HG03558 (cell line): ENCODE data around the gene CT47C1.

Source experiments
- ATAC-seq: cut with Tn5 transposase; IDR thresholded peaks from one replicate; pipeline ENCODE4 v1.9.1; 2021; ENCODE audit warnings: moderate number of reproducible peaks; ENCODE audit not compliant: unreplicated experiment; ENCODE audit errors: extremely low read depth

CT47C1 gene

DNA sequence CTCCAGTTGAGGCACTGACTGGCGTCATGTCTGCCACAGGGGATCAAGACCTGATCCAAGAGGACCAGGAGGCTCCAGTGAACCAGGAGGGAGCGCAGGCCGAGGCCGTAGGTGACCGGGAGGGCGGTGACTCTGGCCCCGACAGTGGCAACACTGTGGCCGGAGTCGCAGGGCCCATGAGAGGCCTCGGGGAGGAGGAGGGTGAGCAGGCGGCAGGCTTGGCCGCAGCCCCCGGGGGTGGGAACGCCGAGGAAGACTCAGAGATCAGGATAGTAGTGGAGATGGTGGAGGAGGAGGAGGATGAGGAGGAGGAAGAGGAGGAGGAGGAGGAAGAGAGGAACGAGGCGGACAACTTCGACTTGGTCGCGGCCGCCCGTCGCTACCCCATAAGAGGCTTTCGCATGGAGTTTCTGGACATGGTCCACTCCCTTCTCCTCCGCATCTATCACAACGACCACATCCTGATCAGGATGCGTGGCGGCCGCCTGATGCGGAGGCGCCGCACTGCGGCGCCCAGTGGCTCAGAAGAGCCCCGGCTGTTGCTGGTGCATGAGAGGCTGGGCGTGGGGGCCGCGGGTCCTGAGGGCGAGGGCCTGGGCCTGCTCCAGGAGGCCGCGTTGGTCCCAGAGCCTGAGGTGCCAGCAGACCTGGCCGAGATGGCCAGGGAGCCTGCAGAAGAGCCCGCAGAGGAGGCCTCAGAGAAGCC, 560 bp downstream of the CT47C1 start:
- ATAC-seq: no peak

DNA sequence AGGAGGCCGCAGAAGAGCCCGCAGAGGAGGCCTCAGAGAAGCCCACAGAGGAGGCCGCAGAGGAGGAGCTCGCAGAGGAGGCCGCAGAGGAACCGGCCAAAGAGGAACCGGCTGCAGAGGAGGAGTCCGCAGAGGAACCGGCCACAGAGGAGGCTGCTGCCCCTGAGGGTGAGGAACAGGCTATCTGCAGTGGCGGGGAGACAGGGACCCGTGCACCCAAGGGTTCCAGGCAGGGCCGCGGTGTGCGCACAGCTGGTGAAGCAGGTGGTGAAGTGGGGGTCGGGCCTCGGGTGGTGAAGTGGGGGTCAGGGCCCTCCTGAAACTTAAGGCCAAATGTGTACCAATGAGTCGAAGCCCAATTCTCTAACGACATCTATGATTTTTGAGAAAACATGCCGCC, 1.1 kb downstream of the CT47C1 start:
- ATAC-seq: no peak

DNA sequence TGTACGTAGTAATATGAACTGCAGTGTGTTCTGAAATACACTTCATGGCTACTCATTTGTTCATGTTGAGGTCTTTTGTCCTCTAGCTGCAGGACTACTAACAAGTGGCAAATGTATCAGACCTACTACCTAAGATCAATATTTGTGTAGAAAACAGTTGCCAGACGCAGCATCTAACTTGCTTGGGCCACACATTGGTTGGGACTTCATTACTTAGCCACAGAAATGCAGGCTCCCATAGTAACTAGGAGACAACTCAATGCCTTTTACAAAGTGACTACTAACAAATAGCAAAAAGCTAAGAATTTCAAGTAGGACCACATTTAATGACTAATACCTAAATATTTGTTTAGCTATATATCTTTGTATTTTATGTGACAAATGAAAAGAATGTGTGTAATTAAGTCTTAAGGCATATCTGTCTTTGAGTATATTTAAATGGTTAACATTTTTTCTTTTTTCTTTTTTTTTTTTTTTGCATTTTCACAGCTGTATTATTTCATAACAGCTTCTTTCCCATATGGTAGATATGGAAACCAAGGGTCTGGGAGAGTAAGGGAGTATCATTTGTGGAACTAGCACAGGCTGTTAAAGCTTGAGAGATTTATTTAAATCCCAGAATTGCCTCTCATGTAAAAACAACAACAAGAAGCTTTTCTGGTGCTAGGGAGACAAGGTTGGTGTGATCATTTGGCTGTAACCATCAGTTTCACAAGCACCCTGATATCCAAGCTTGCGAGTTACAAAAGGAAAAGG, 2.7 kb downstream of the CT47C1 start:
- ATAC-seq: no peak

DNA sequence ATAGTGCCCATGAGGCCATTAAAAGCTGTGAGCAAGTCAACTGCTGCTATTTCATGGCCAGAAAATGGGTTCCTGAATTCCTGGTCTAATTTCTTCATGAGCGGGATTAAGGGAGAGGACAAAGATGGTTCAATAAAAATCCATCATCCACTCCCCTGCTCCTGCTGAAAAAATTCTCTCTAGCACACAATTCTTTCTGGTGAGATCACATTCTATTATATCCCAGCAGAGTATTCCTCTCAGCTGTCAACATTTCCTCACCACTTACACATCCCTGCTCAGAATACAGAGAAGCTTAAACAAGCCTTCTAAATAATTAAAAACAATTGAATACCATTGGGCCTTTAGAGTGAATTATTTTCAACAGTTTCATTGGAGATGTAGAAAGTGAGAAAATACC, 9.5 kb downstream of the CT47C1 start:
- ATAC-seq: no peak

DNA sequence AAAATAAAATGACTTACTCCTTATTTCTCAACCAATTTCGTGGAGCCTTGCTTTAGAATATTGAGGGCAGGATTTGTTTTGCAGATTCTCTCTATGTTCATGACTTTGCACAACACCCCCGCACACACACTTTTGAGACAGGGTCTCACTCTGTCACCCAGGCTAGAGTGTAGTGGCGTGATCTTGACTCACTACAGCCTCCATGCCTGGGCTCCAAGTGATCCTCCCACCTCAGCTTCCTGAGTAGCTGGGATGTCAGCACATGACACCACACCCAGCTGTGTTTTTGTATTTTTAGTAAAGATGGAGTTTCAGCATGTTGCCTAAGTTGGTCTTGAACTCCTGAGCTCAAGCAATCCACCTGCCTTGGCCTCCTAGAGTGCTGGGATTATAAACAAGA, 12.0 kb downstream of the CT47C1 start:
- ATAC-seq: no peak

DNA sequence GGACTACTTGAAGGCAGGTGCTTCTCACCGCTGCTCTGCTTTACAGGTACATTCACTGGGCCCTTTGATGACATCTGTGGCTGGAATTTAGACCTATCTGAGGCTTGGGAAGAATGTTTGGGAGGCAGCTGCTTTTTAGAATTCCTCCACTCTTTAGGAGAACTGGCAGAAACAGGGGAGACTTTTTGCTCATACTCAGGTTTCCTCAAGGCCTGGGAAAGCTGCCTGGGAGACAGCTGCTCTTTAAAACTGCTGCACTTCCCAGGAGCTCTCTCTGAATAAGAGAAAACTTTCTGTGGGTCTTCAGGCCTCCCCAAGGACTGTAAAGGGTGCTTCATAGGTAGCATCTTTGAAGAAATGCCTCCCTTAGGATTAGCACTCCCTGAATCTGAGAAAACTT, 14.3 kb downstream of the CT47C1 start:
- no peak for ATAC-seq

DNA sequence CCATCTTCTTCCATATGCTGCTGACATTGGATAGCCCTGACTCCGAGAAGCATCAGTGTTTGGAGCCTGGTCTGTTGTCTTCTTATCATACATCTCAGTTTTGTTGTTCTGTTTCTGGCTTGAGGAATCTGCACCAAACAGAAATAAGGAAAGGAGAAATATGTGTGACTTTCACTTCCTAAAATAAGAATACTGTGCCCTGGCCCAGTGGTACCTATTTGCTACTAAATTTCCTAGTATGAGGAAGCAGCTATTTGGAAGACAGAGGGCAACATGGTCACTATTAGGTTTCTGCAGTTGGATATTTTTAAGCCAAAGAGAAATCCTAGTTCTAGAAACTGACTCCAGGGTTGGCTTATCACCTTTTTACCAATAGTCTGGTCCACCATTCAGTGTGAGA, 16.8 kb downstream of the CT47C1 start:
- no peak for ATAC-seq

DNA sequence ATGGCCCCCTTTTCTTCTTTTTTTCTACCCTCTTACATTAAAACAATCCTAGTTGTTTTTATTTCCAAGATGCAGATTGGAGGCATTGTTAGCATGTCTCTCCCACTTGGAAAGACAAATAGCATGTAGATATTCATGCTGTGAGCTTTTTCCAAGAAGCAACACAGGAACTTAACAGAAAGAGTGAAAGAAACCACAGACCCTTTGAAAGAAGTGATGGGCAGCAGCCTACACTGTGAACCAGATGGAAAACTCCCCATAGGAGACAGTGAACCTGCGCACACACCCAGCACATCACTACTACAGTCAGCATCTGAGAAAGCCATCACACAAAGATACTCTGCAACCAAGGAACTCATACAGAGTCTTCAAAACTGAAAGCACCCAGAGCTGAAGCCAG, 17.8 kb downstream of the CT47C1 start:
- ATAC-seq: no peak

DNA sequence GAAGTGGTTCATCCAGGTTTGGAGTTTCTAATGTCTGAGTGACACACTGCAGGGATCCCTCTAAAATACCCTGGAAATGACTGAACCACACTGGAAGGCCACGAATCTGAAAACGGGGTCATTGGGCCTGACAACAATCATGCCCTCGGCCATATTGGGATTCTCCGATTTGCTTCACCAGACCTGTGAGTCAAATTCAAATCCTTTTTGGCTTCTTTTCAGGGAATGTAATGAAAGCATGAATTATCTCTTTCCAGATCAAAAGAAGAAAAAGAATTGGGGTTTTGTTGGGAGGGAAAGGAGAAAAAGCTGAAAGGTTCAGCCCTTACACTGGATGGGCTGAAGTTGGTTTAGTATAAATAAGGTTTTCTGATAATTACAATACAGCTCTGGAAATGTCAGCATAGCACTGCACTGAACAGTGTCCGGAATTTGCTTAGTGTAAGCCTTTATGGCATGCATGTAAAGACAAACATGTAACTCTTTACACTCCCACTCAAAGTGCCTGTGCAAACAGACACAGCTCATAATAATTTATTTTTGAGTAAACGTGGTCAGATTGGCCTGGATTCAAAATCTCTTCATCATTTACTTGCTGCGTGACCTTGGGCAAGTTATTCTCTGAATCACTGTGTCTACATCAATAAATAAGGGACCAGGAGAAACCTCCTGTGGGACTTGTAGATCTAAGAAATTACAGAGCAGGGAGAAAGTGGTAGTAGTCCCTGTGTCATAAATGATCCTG, 21.4 kb downstream of the CT47C1 start:
- ATAC-seq: no peak

DNA sequence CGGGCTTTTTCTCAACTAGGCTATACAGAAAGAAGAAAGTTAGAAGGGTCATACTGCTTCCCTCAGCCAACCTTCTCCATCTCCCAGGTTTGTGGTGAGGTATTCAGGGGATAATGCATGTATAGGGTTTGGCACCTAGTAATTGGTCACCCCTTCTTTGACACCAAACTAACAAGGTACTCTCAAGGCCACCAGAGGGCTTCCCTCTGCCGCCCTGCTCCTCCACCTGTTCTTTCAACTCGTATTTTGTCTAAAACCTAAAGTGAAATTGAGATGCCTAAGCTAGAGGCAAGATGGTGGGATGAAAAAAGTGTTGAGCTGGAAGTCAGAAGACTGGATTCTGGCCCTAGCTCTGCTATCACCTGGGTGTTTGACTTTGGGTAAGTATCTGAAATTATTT, 22.0 kb downstream of the CT47C1 start:
- ATAC-seq: no peak

DNA sequence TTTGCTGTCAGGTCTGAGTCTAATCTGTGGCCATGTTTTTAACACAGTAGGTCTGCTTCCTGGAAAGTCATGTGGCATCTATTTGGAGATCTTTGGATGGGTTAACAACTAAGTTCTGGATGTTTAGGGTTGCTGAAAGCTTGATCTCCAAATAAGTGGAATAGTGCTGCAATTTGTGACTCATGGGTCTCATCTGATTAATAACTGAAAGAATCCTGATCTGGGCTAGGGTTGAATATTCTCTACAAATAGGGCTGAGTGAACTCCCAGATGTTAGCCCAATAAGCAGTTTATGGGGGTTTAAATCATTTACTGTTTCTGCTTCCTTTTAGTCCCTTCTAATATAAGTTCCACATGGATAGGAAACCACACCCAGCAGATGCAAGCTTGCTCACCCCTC, 23.1 kb downstream of the CT47C1 start:
- no peak for ATAC-seq

DNA sequence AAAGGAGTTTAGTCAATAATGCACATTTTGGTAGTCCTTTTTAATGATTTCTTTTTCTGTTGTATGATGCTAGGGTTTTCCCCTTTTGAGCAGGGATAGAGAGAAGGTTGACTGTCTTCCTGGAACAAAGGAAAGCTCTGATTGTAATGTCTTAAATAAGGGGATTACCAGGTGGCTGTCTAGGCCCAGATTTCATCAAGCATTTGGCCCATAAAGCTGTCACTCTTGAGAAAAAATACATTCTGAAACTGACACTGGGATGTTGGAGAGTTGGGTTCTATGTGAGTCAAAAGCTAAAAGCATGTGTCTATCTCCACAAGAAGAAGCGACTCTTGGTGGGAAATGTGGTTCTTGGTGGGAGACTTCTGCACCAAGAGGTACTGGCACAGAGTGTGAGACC, 28.4 kb downstream of the CT47C1 start:
- ATAC-seq: no peak

DNA sequence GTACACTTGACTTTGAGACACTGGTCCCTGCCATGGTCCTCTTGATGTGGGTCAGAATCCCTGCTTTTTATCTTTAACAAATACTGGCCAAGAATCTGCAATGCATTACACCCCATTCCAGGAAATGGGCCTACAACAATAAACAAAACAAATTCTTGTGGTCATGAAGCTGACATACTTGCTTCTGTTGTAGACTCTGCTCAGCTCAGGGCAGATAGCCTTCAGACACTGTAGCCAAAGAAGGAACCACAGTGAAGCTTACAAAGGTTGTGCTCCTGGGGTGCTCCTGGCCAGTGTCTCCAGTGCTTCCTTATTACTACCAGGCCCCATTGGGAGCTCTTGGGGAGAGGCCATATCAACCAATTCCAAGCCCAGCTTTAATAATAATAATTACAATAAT, 33.0 kb downstream of the CT47C1 start:
- no peak for ATAC-seq

DNA sequence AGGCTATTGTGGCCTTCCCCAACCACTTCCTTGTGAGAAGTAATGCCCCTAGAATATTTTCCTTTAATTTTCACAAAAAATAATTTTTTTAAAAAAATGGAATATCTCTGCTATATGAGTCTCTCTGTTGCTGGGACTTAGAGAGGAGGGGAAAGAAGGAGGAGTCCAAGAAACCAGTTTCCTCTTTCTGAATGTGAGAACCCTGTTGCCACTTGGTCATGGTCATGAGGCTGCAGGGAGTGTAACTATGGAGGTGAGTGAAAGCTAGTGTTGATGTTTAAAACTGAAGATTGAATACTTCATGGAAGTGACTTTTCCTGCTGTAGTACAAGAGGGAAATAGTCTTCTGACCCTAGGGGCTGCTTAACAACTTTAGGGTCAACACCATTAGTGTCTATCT, 34.4 kb downstream of the CT47C1 start:
- ATAC-seq: no peak

DNA sequence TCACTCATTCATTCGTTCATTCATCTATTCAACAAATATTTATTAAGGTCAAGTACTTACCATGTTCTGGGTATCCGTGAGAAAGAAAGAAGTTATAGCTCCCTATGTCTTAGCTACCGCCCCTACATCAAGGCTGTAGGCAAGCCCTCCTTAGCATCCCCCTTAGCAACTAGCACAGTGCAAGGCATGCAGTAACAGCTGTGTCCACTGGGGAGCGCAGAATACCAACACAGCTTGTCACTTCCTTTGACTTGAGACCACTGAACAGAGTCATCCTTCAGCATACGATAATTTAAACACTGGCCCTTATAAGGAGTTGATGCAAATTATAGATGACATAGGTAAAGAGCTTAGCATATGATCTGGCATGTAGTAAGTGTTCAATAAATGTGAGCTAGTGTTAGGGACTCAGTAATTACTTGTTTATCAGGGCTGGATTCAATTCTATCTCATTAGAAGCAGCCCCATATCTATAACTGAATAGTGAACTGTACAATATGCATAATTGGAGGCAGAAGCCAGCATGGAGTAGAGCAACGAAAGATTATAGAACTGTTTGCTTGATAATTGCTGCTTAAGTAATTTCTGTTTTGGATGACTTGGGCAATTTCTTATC, 46.1 kb downstream of the CT47C1 start:
- peak; percentile 82 for ATAC-seq

DNA sequence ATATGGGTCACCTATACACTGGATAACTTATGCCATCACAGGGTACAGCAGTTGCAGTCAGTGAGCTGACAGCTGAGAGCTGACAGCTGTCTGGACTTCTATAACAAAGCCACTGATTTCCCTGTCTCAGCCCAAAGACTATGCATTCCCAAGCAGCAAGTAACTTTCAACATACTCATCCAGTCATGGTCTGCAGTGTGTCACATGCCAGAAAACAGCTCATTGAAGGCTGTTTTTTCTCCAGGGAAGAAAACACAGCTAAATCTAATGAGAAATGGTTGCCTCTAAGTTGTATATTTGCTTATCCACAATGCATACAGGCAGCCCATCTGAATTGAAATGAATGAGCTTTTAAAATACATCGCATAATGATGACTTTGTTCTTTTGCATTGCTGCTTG, 48.5 kb downstream of the CT47C1 start:
- ATAC-seq: no peak
